Stomach (tissue), 4 donors: ENCODE measurements around the gene DPP7.

Experiments used
- POLR2A ChIP-seq, 4 donors: fragments of 450-650 bp; IDR thresholded peaks; one replicate each; pipeline ENCODE4 v1.6.1; 2016; ENCODE audit warnings: antibody characterized with exemption in 4 of 4, control low read depth in 2 of 4, mild to moderate bottlenecking in 1 of 4, moderate library complexity in 1 of 4
- POLR2AphosphoS5 ChIP-seq, 3 donors: sonication (generic); formaldehyde crosslinking; IDR thresholded peaks; one replicate each; pipeline ENCODE4 v1.6.1; 2016; ENCODE audit warnings: antibody characterized with exemption in 3 of 3
- TF ChIP-seq, protein P1 (sequence below), 7 experiments: fragments of 450-650 bp in 4 of 7; fragments of 200-600 bp in 3 of 7; sonication (generic) in 3 of 7; IDR thresholded peaks; one replicate each; pipeline ENCODE4 v1.5.1; 2016 to 2019; ENCODE audit warnings: antibody characterized with exemption in 7 of 7, control low read depth in 2 of 7, mild to moderate bottlenecking in 1 of 7

DNA sequence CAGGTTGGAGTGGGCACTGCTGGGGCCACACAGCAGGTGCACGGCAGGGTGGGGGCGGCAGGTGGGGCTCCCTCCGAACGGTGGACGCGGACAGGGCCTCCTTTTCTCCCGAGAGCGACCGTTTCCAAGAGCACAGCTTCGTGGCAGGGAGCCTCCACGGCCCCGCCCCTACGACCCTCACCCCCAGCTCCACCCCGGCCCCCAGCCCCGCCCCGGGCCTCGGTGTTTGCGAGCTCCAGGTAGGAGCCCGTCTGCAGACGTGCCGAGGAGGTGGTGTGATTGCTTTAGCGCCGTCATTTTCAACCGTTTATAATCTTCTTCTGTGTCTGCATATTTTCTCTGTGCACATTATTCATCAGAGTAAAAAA, 33.2 kb upstream of the DPP7 start:
- no peak for TF ChIP-seq POLR2A (IDR thresholded peaks at IDR 0.05)
- TF ChIP-seq, protein P1, sequence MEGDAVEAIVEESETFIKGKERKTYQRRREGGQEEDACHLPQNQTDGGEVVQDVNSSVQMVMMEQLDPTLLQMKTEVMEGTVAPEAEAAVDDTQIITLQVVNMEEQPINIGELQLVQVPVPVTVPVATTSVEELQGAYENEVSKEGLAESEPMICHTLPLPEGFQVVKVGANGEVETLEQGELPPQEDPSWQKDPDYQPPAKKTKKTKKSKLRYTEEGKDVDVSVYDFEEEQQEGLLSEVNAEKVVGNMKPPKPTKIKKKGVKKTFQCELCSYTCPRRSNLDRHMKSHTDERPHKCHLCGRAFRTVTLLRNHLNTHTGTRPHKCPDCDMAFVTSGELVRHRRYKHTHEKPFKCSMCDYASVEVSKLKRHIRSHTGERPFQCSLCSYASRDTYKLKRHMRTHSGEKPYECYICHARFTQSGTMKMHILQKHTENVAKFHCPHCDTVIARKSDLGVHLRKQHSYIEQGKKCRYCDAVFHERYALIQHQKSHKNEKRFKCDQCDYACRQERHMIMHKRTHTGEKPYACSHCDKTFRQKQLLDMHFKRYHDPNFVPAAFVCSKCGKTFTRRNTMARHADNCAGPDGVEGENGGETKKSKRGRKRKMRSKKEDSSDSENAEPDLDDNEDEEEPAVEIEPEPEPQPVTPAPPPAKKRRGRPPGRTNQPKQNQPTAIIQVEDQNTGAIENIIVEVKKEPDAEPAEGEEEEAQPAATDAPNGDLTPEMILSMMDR (IDR thresholded peaks at IDR 0.05) = no peak
- TF ChIP-seq POLR2AphosphoS5 (IDR thresholded peaks at IDR 0.05) = no peak
